Regular cardiac myocyte (primary cell): ENCODE measurements around the gene LOXL1. TPM values are rescaled to one million over a fixed set of nuclear protein-coding genes. Genes with fewer than 3 reads are reported as not detected.

Experiments
- total RNA-seq: library from RNA; depleted of rRNA; stranded (reverse); fragments of >200 nt; gene quantifications from 2 replicates; pipeline ENCODE4 v1.2.3, GENCODE V29; 2014

LOXL1 gene, protein sequence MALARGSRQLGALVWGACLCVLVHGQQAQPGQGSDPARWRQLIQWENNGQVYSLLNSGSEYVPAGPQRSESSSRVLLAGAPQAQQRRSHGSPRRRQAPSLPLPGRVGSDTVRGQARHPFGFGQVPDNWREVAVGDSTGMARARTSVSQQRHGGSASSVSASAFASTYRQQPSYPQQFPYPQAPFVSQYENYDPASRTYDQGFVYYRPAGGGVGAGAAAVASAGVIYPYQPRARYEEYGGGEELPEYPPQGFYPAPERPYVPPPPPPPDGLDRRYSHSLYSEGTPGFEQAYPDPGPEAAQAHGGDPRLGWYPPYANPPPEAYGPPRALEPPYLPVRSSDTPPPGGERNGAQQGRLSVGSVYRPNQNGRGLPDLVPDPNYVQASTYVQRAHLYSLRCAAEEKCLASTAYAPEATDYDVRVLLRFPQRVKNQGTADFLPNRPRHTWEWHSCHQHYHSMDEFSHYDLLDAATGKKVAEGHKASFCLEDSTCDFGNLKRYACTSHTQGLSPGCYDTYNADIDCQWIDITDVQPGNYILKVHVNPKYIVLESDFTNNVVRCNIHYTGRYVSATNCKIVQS
- 62.3 and 86.5 TPM in 2 replicates for total RNA-seq

DNA sequence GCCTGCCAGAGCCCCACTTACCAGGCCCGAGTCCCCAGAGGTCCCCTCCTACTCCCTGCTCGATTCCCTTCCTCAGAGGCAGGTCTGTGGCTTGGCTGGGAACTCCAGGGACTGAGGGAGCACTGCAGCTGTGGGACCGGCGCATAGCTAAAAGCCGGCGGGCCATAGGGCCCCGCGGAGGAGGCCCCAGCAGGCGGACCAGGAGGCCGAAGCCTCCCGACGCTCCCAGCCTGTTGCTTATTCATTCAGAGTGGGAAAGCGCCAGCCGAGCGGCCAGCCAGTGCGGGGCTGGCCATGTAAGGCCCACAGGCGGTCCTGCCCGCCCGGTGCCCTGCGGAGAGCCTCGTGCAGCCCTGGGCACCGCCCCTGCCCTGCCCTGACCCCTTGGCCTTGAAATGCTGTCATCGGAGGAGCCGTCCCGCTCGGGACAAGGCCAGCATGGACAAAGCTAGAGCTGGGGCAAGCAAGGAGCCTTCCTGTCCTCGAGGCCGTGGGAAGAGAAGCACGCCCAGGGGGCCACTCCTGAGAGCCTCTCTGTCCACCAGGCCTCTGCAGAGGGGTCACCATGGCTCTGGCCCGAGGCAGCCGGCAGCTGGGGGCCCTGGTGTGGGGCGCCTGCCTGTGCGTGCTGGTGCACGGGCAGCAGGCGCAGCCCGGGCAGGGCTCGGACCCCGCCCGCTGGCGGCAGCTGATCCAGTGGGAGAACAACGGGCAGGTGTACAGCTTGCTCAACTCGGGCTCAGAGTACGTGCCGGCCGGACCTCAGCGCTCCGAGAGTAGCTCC is at the start of gene LOXL1:
Gene LOXL1, plus strand, starts transcription at position 244 of the 784 bp plus-strand sequence. Its CDS starts 322 bp downstream, at position 566.

DNA sequence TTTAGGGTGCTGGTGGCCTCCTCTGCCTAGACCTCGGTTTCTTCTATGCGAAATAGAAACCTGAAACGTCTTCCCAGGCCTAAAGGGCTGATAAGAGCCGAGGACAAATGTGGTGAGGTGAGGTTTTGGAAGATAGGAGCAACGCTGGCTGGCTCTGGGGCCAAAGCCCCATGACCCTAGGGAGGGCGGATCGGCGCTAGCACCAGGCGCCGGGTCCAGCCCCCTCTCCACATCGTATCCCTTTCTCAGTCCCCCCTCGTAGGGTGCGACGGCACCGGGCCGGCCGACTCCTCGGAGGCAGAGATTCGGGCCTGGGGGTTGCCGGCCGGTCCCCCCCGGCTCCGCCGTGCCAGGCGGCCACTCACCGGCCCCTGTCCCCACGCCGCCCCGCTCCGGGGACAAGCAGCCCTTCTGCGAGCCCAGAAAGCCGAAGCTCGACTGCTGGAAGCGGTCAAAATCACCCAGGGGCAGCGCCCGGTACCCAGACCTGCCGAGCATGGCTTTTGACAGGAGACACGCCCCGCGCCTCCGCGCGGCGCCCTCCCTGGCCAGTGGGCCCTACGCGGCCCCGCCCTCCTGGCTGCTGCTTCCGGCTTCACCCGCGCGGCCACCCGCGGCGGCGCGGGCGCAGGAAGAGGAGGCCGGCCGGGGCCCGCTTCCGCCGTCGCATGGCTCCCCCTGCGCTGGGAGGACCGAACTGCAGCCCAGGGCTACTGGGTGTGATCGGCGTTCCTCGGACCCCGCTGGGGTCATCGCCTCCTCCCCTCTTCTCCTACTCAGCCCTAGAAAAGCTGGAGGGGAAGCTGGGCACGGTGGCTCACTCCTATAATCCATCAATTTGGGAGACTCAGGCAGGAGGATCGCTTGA is 65.7 kb downstream of the LOXL1 start, which contains the start of gene STOML1:
Gene STOML1, minus strand, starts transcription at position 570 of the 868 bp plus-strand sequence. Its CDS starts 72 bp downstream, at position 498.

DNA sequence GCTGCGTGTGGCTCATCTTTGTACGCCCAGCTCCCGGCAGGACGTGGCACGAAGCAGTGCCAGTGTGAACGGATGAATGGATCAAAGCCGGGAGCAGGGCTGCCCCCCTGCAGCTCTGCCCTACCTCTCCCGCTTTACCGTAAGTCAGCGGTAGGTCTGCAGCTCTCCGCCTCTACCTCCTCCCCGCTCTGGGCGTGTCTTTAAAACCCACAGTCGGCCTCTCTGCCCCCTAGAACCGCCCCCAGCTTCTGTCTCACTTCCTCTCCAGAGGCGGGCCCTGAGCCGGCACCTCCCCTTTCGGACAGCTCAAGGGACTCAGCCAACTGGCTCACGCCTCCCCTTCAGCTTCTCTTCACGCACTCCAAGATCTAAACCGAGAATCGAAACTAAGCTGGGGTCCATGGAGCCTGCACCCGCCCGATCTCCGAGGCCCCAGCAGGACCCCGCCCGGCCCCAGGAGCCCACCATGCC is 68.2 kb downstream of the LOXL1 start, which contains the start of gene PML:
Gene PML, plus strand, starts transcription at position 304 of the 471 bp plus-strand sequence. Its CDS starts 97 bp downstream, at position 401.

Other genes starting within 250 kb of the LOXL1 start
- gene CD276, start 242.1 kb upstream of the LOXL1 start, total RNA-seq: 95.3 and 102 TPM in 2 replicates
- 1.5 and 1.7 TPM in 2 replicates for gene INSYN1, start 173.1 kb upstream of the LOXL1 start, total RNA-seq
- gene TBC1D21, start 52.9 kb upstream of the LOXL1 start, total RNA-seq: not detected in 2 replicates
- gene STOML1, start 65.8 kb downstream of the LOXL1 start, total RNA-seq: 18.0 and 27.2 TPM in 2 replicates
- 31.0 and 33.2 TPM in 2 replicates for gene PML, start 68.3 kb downstream of the LOXL1 start, total RNA-seq
- gene GOLGA6A, start 156.1 kb downstream of the LOXL1 start, total RNA-seq: under 0.01 and 0.28 TPM in 2 replicates
- gene ISLR2, start 204.1 kb downstream of the LOXL1 start, total RNA-seq: under 0.01 and 0.58 TPM in 2 replicates
- gene ISLR, start 247.2 kb downstream of the LOXL1 start, total RNA-seq: 18.8 and 23.4 TPM in 2 replicates